ENCODE data around the gene ZNF142. TPM values are rescaled to one million over a fixed set of nuclear protein-coding genes. Genes with fewer than 3 reads are reported as not detected.

ZNF142 gene
- total and polyA plus RNA-seq, 2 of the 8 experiments (the other 6 are each of a cell fraction or from before 2014, with no cell fraction given): 9.4 to 32.5 TPM

DNA sequence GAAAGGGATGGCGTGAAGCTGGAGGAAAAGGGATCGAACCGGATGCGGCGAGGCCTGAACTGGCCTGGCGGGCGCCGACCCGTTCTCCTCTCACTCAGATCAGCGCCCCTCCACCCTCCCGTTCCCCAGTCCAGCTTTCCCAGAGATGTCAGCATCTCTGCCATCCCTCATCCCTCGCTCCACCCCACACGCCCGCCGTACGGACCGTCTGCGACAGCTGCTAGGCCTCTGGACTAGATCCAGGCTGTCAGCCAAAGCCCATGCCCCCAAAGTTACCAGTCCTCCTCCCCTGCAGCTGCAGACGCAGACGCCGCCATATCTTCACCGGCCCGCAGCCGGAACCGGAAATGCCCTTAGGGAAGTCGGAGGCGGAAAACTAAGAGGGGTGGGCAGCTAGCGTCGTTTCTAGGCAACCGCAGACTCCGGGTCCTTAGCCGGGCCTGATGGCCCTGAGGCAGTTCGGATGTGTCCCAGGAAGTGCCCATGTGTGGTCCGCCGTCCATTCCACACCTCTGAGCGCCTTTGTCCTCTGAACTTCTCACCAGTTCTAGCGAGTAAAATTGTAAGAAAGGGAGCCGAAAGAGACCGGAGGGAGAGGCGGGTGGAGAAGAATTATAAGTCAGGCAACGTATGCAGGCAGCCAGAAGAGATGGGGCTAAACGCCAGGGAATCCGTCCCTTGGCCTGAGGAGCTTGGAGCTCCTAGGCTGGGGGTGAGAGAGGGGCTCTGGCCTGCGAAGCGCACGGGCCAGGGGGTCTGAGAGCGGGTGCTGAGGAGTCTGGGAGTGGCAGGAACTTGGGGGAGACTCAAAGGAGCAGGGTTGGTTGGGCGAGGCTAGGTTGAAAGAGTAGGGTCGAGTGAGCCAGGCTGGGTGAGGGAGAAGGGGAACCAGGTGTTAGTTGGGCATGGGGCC lies 12.5 kb upstream of the ZNF142 start, which contains the start of the genes RNF25 and STK36:
TSS of gene RNF25 (minus strand) at position 349 of the 913 bp plus-strand sequence. CDS start at position 317, 32 bp downstream.
TSS of gene STK36 (plus strand) at position 433 of the 913 bp plus-strand sequence. CDS start 744 bp downstream, outside the sequence.
- Histone ChIP-seq H2BK20ac (ENCODE audit: low read length) (no peak within 1 kb of the TSS), H3K23ac (ENCODE audit: insufficient read length) (no peak within 1 kb of the TSS), H2BK5ac (ENCODE audit: low read depth, low read length) (peak within 1 kb of the TSS; percentile 96), H3K4me1 (replicated peaks in 1 of 4; ENCODE audit: control insufficient read depth in 3 of 4, insufficient read depth in 4 of 4, low read length in 3 of 4) (peaks cover 0 to 4% (median 1%) of the 10 kb centered on the region in 4 experiments; a peak in 3 of 7 replicates), H3K4me2 (ENCODE audit: insufficient read depth in 1 of 2, low read depth in 2 of 2, low read length in 2 of 2) (peak within 1 kb of the TSS; percentile 95 to 96), H4K8ac (ENCODE audit: extremely low read depth, insufficient read depth, low read length) (peak within 1 kb of the TSS; percentile 82; the same call in 1 of the 2 replicates), H3K79me1 (ENCODE audit: low read depth, low read length) (peaks cover 2% of the 10 kb centered on the region; the same call in 1 of the 2 replicates), H3K56ac (replicated peaks; ENCODE audit: insufficient read length, low read depth, low read length) (no peak within 1 kb of the TSS), H2AK5ac (ENCODE audit: low read depth, low read length) (no peak within 1 kb of the TSS), H3K9me3 (ENCODE audit: insufficient read depth in 2 of 2, low read depth in 1 of 2, low read length in 1 of 2) (no peaks in the 10 kb centered on the region), H3K18ac (ENCODE audit: extremely low read depth, low read length) (peak within 1 kb of the TSS; percentile 96), H3K4ac (replicated peaks; ENCODE audit: insufficient read length, low read depth, low read length) (no peak within 1 kb of the TSS), H3K36me3 (ENCODE audit: control insufficient read depth in 2 of 4, insufficient read depth in 4 of 4, low read length in 3 of 4) (peaks cover 8 to 19% (median 11%) of the 10 kb centered on the region in 4 experiments), H3K14ac (ENCODE audit: insufficient read length) (no peak within 1 kb of the TSS), H2BK12ac (ENCODE audit: low read depth, low read length) (peak within 1 kb of the TSS; percentile 68; the same call in 1 of the 2 replicates), H2BK120ac (replicated peaks; ENCODE audit: low read depth, low read length) (no peak within 1 kb of the TSS), H3K23me2 (ENCODE audit: low read depth, low read length) (peaks cover 9% of the 10 kb centered on the region), H3K27me3 (replicated peaks in 1 of 4; ENCODE audit: control insufficient read depth in 3 of 4, extremely low read depth in 1 of 4, insufficient read depth in 3 of 4, low read length in 3 of 4) (no peaks in the 10 kb centered on the region), H3K79me2 (ENCODE audit: control insufficient read depth in 1 of 2, insufficient read depth in 2 of 2, low read length in 2 of 2) (peaks cover 0 to 17% of the 10 kb centered on the region in 2 experiments; a peak in 2 of 4 replicates), H4K20me1 (replicated peaks in 1 of 2; ENCODE audit: control insufficient read depth in 1 of 2, insufficient read depth in 2 of 2, low read length in 2 of 2) (no peaks in the 10 kb centered on the region), H4K5ac (ENCODE audit: insufficient read length, low read depth, low read length) (peak within 1 kb of the TSS; percentile 35), H4K91ac (replicated peaks; ENCODE audit: insufficient read length, low read length) (no peak within 1 kb of the TSS), H2BK15ac (ENCODE audit: low read length) (0 out of 2 replicates have a peak within 1 kb of the TSS, but pooled peaks have one; percentile 46), H3K9ac (replicated peaks in 1 of 4; ENCODE audit: extremely low read depth in 1 of 4, low read depth in 3 of 4, low read length in 3 of 4) (peak within 1 kb of the TSS; percentile 72 to 96 (median 88)), H2AFZ (ENCODE audit: low read length) (peak within 1 kb of the TSS; percentile 89), H3K4me3 (ENCODE audit: extremely low read depth in 1 of 4, insufficient read depth in 2 of 4, low read depth in 3 of 4, low read length in 4 of 4) (peak within 1 kb of the TSS; percentile 96 to 99 (median 96)), H3K27ac (ENCODE audit: low read depth, low read length) (peak within 1 kb of the TSS; percentile 86)
- CTCF ChIA-PET (ENCODE audit: partially characterized antibody): interaction anchor here (1.0 to 6.1 kb wide), 7 partner anchors 12 to 176 kb away, joined by 3 to 45 read pairs (median 7); partner anchors contain the start of genes BCS1L and ZNF142
- 2% methylated on average over 49 of the region's 49 CpGs; no CpG with 5 or more reads in 1 of the 2 experiments for WGBS, 2 experiments (ENCODE audit: extremely low coverage in 1 of 2, insufficient coverage in 1 of 2, insufficient read length in 1 of 2, insufficient replicate concordance in 2 of 2, low coverage in 1 of 2, low lambda C conversion rate in 2 of 2, missing lambda C conversion rate in 1 of 2)
- POLR2A ChIA-PET (ENCODE audit: partially characterized antibody): interaction anchor here (0.6 to 6.4 kb wide), 15 partner anchors 9 to 176 kb away, joined by 3 to 95 read pairs (median 4); partner anchors contain the start of genes BCS1L, TTLL4 and ZNF142
- peak; percentile 74 to 85 for DNase-seq (ENCODE audit: low read depth in 1 of 2, low spot score in 2 of 2)
- FAIRE-seq: peak; percentile 55
- TF ChIP-seq TBP (IDR thresholded peaks at IDR 0.05; ENCODE audit: low read depth, low read length): peak; percentile 79
- TF ChIP-seq CHD2 (IDR thresholded peaks at IDR 0.05; ENCODE audit: low read length): 0 out of 2 replicates have a peak, but pooled peaks have one; percentile 11
- TF ChIP-seq TAF1 (IDR thresholded peaks at IDR 0.05; ENCODE audit: low read depth, low read length): peak; percentile 79
- TF ChIP-seq GABPA (IDR thresholded peaks at IDR 0.05; ENCODE audit: borderline replicate concordance, insufficient read depth, low read length): peak; percentile 97
- no peak for TF ChIP-seq CBX5 (IDR thresholded peaks at IDR 0.05; ENCODE audit: low read depth, low read length)
- peak; percentile 87 for TF ChIP-seq PHF8 (conservative IDR thresholded peaks at IDR 0.05; ENCODE audit: low read depth, low read length)
- TF ChIP-seq SIN3A (conservative IDR thresholded peaks at IDR 0.05 in 1 of 2, IDR thresholded peaks at IDR 0.05 in 1 of 2; ENCODE audit: low read depth in 1 of 2, low read length in 2 of 2): peak; percentile 74 to 97; a peak in 2 of 4 replicates
- TF ChIP-seq ASH2L (IDR thresholded peaks at IDR 0.05; ENCODE audit: low read length): peak; percentile 74
- TF ChIP-seq CEBPB (IDR thresholded peaks at IDR 0.05; ENCODE audit: low read depth, low read length): no peak
- TF ChIP-seq CBX8 (IDR thresholded peaks at IDR 0.05; ENCODE audit: borderline replicate concordance, low read depth, low read length): no peak
- peak; percentile 99 for TF ChIP-seq SP4 (IDR thresholded peaks at IDR 0.05; ENCODE audit: low read length)

Data from H1 (cell line).